HepG2 (cell line): ENCODE data around the gene TMEM158. TPM values are rescaled to one million over a fixed set of nuclear protein-coding genes. Genes with fewer than 3 reads are reported as not detected.

Source experiments
- ATAC-seq: fragments of 200-7000 bp; cut with Tn5 transposase; 3 replicates; pipeline ENCODE4 v1.9.1; 2020; ENCODE audit warnings: mild to moderate bottlenecking, moderate library complexity
- BruUV-seq: library from RNA; stranded (reverse); fragments of 400-500 nt; replicated peaks from 2 replicates; lab custom pipeline; 2021; lab: Mats Ljungman, UMichigan
- CTCF ChIA-PET: fragments of 300-600 bp; formaldehyde crosslinking; extraction: SDS; loops from one replicate; lab custom pipeline; 2021; ENCODE audit warnings: low total read pairs, inconsistent platforms, low intra/inter-chr PET ratio; lab: Yijun Ruan, JAX
- POLR2A ChIA-PET: fragments of 350-600 bp; sonication (Branson Sonifier 250); formaldehyde crosslinking; loops from one replicate; lab custom pipeline; 2020; ENCODE audit warnings: antibody characterized with exemption, inconsistent platforms; lab: Yijun Ruan, JAX
- DNase-seq: peaks from one replicate; pipeline ENCODE4 v3.0.0-alpha.2; 2015; ENCODE audit warnings: low spot score
- FAIRE-seq: peaks from 3 replicates; lab custom pipeline; 2011; peaks lifted over from hg19 to GRCh38; lab: Jason Lieb, UNC
- H2AFZ ChIP-seq: one replicate; pipeline ENCODE4 v1.6.1; 2011; ENCODE audit warnings: low read length, inconsistent platforms
- H3K27ac ChIP-seq: fragments of 300-600 bp; 3 replicates; pipeline ENCODE4 v1.8.0; 2011; ENCODE audit warnings: mixed run types, mild to moderate bottlenecking, mixed read lengths, low read length, inconsistent platforms; ENCODE audit not compliant: insufficient read depth; ENCODE audit errors: extremely low read length
- H3K27me3 ChIP-seq, 2 experiments: fragments of 200-600 bp in 1 of 2; 2 replicates in 1 of 2; 3 replicates in 1 of 2; pipeline versions ENCODE4 v1.6.0 to v1.8.0; 2011; ENCODE audit warnings: low read length in 2 of 2, mild to moderate bottlenecking in 2 of 2, moderate library complexity in 2 of 2, inconsistent platforms in 1 of 2; ENCODE audit not compliant: insufficient read depth in 2 of 2, control insufficient read depth in 1 of 2
- H3K36me3 ChIP-seq, 2 experiments: fragments of 200-600 bp in 1 of 2; replicated peaks in 1 of 2; 2 replicates in 1 of 2; 3 replicates in 1 of 2; pipeline versions ENCODE4 v1.5.1 to v1.8.0; 2011; ENCODE audit warnings: low read length in 2 of 2, inconsistent platforms in 1 of 2; ENCODE audit not compliant: insufficient read depth in 2 of 2, control insufficient read depth in 1 of 2
- H3K4me1 ChIP-seq: 2 replicates; pipeline ENCODE4 v1.5.1; 2012; ENCODE audit warnings: low read length, inconsistent platforms; ENCODE audit not compliant: insufficient read depth
- H3K4me2 ChIP-seq: 2 replicates; pipeline ENCODE4 v1.6.0; 2011; ENCODE audit warnings: low read depth, low read length, inconsistent platforms
- H3K4me3 ChIP-seq, 3 experiments: fragments of 200-600 bp in 1 of 3; sonication (generic), shearing (Covaris generic) in 1 of 3; replicated peaks in 1 of 3; 2 replicates each; pipeline ENCODE4 v1.5.1; 2011 to 2016; ENCODE audit warnings: low read length in 3 of 3, inconsistent platforms in 2 of 3, low read depth in 2 of 3, mild to moderate bottlenecking in 2 of 3, control low read depth in 1 of 3, mixed read lengths in 1 of 3; ENCODE audit not compliant: insufficient read depth in 1 of 3
- H3K79me2 ChIP-seq: one replicate; pipeline ENCODE4 v1.6.1; 2011; ENCODE audit warnings: low read length, inconsistent platforms; ENCODE audit not compliant: insufficient read depth
- H3K9ac ChIP-seq: 2 replicates; pipeline ENCODE4 v1.6.0; 2011; ENCODE audit warnings: mild to moderate bottlenecking, low read depth, low read length, inconsistent platforms; ENCODE audit not compliant: insufficient read depth
- H3K9me3 ChIP-seq: 2 replicates; pipeline ENCODE4 v1.5.1; 2012; ENCODE audit warnings: mild to moderate bottlenecking, low read length
- H4K20me1 ChIP-seq: 2 replicates; pipeline ENCODE4 v1.6.0; 2011; ENCODE audit warnings: inconsistent platforms, mild to moderate bottlenecking, low read length, moderate library complexity; ENCODE audit not compliant: insufficient read depth
- AGO2 ChIP-seq: fragments of 200-400 bp; formaldehyde crosslinking; optimal IDR thresholded peaks from 2 replicates; pipeline ENCODE3; 2017; ENCODE audit warnings: mild to moderate bottlenecking, low read depth, low read length, moderate library complexity
- BCL6 ChIP-seq: IDR thresholded peaks from 2 replicates; pipeline ENCODE4 v1.6.1; 2016; ENCODE audit warnings: missing genetic modification reagents, missing compliant biosample characterization
- MTF2 ChIP-seq: sonication (generic); formaldehyde crosslinking; IDR thresholded peaks from 2 replicates; pipeline ENCODE4 v1.5.0; 2020; ENCODE audit warnings: missing genetic modification reagents, borderline replicate concordance
- RELA ChIP-seq: sonication (generic); formaldehyde crosslinking; IDR thresholded peaks from 2 replicates; pipeline ENCODE4 v1.4.0; 2020; ENCODE audit warnings: missing genetic modification reagents
- RFXAP ChIP-seq: sonication (generic); formaldehyde crosslinking; IDR thresholded peaks from 2 replicates; pipeline ENCODE4 v1.4.0; 2020; ENCODE audit warnings: missing genetic modification reagents, borderline replicate concordance
- RXRA ChIP-seq: sonication (generic); formaldehyde crosslinking; IDR thresholded peaks from 2 replicates; pipeline ENCODE4 v1.5.1; 2020; ENCODE audit warnings: missing genetic modification reagents
- TARDBP ChIP-seq: sonication (generic); formaldehyde crosslinking; IDR thresholded peaks from 2 replicates; pipeline ENCODE4 v1.8.0; 2022; ENCODE audit warnings: mild to moderate bottlenecking, missing genetic modification reagents
- ZKSCAN8 ChIP-seq: IDR thresholded peaks from 2 replicates; pipeline ENCODE4 v1.6.1; 2016; ENCODE audit warnings: borderline replicate concordance, missing genetic modification reagents, missing compliant biosample characterization
- ZNF317 ChIP-seq: sonication (generic); formaldehyde crosslinking; IDR thresholded peaks from 2 replicates; pipeline ENCODE4 v1.5.0; 2020; ENCODE audit warnings: mild to moderate bottlenecking, missing genetic modification reagents
- ZNF34 ChIP-seq: sonication (generic); formaldehyde crosslinking; IDR thresholded peaks from 2 replicates; pipeline ENCODE4 v1.4.0; 2020; ENCODE audit warnings: mild to moderate bottlenecking, missing genetic modification reagents, borderline replicate concordance
- ZNF547 ChIP-seq: sonication (generic); formaldehyde crosslinking; IDR thresholded peaks from 2 replicates; pipeline ENCODE4 v1.5.1; 2020; ENCODE audit warnings: mild to moderate bottlenecking, missing genetic modification reagents
- ZNF567 ChIP-seq: sonication (generic); formaldehyde crosslinking; IDR thresholded peaks from 2 replicates; pipeline ENCODE4 v1.8.1; 2023; ENCODE audit warnings: mild to moderate bottlenecking, missing genetic modification reagents, borderline replicate concordance
- ZNF619 ChIP-seq: sonication (generic); formaldehyde crosslinking; IDR thresholded peaks from 2 replicates; pipeline ENCODE4 v1.4.0; 2020; ENCODE audit warnings: mild to moderate bottlenecking, missing genetic modification reagents
- ZNF720 ChIP-seq: sonication (generic); formaldehyde crosslinking; IDR thresholded peaks from 2 replicates; pipeline ENCODE4 v1.4.0; 2020; ENCODE audit warnings: missing genetic modification reagents
- WGBS: methylation state at CpG from one replicate; pipeline ENCODE4 v1.1.6; 2017; ENCODE audit warnings: low lambda C conversion rate; 5-methylcytosine and 5-hydroxymethylcytosine counted together
- in situ Hi-C: cut with HindIII; loops from 2 replicates; pipeline ENCODE4 v1.10.0; 2017; ENCODE audit warnings: low pct_unique_long_range_greater_than_20kb; ENCODE audit not compliant: extremely low pct_ligation_motif_present
- intact Hi-C: fragments of 100-400 bp; cut with micrococcal nuclease; formaldehyde crosslinking; loops from one replicate; pipeline ENCODE4 v1.10.0; 2022; ENCODE audit not compliant: unreplicated experiment
- polyA plus RNA-seq, 8 experiments: library from polyadenylated mRNA; depleted of rRNA in 3 of 8; stranded (reverse) in 7 of 8; unstranded in 1 of 8; fragments of >200 nt; fragmentation: Illumina TruSeq in 4 of 8; extraction: Trizol in 4 of 8; gene quantifications; 2 replicates each; pipeline versions ENCODE4 v1.2.1 to v1.2.3, GENCODE V29; 2011 to 2016; ENCODE audit warnings: low read depth in 4 of 8, missing spikeins in 1 of 8, mixed read lengths in 1 of 8; ENCODE audit not compliant: insufficient read depth in 1 of 8
- total RNA-seq, 5 experiments: library from RNA; depleted of rRNA; stranded (reverse); fragments of >200 nt; fragmentation: Illumina TruSeq; extraction: Trizol; gene quantifications; 2 replicates each; pipeline ENCODE4 v1.2.3, GENCODE V29; 2016; ENCODE audit warnings: low read depth in 1 of 5
- TF ChIP-seq, protein P1 (sequence below): fragments of 450-650 bp; IDR thresholded peaks from 2 replicates; pipeline ENCODE4 v1.6.1; 2017; ENCODE audit warnings: mild to moderate bottlenecking
- TF ChIP-seq, protein P2 (sequence below), 2 experiments: sonication (generic) in 1 of 2; formaldehyde crosslinking in 1 of 2; IDR thresholded peaks; 2 replicates each; pipeline versions ENCODE4 v1.4.0 to v1.6.1; 2018 to 2020; ENCODE audit warnings: missing genetic modification reagents in 2 of 2, borderline replicate concordance in 1 of 2, low read depth in 1 of 2, mild to moderate bottlenecking in 1 of 2, missing biosample characterization in 1 of 2

TMEM158 gene
- total and polyA plus RNA-seq, 2 of the 13 experiments (the other 11 are each of a cell fraction or from before 2014, with no cell fraction given) = 0.13 TPM; not detected in 1

- no TSS peak for BruUV-seq
- H3K4me1 ChIP-seq = no peaks in the 10 kb centered on the region
- no peak overlapping the region for H3K27ac ChIP-seq
- in situ Hi-C loops = loop anchor here (25.0 kb wide), 1 partner anchor 663 kb away; no protein-coding TSS in a partner anchor
- DNase-seq (no peak), FAIRE-seq (no peak), ATAC-seq (no peak)
- no peaks in the 10 kb centered on the region for H3K79me2 ChIP-seq
- peaks cover 0 to 14% of the 10 kb centered on the region in 2 experiments; a peak in 1 of 5 replicates for H3K27me3 ChIP-seq
- POLR2A ChIA-PET = no interaction called here
- WGBS = 6% methylated on average over 1 of the region's 1 CpG
- H3K9ac ChIP-seq = no peak overlapping the region
- no peaks in the 10 kb centered on the region for H3K9me3 ChIP-seq
- intact Hi-C loops = no loop called here
- no peaks in the 10 kb centered on the region for H3K36me3 ChIP-seq
- no peak for TF ChIP-seq AGO2
- TF ChIP-seq TARDBP (CRISPR knock-in tag) = no peak
- TF ChIP-seq ZKSCAN8 = no peak
- no peak for TF ChIP-seq BCL6
- no peak for TF ChIP-seq MTF2
- TF ChIP-seq, all 625 proteins: peak for 0
- no peak overlapping the region for H3K4me3 ChIP-seq
- no peak overlapping the region for H3K4me2 ChIP-seq
- no peaks in the 10 kb centered on the region for H4K20me1 ChIP-seq
- CTCF ChIA-PET = no interaction called here
- no peak overlapping the region for H2AFZ ChIP-seq
Observed at GRCh38 chr3:45249391-45249790, 23.3 kb upstream of the TMEM158 start.

DNA sequence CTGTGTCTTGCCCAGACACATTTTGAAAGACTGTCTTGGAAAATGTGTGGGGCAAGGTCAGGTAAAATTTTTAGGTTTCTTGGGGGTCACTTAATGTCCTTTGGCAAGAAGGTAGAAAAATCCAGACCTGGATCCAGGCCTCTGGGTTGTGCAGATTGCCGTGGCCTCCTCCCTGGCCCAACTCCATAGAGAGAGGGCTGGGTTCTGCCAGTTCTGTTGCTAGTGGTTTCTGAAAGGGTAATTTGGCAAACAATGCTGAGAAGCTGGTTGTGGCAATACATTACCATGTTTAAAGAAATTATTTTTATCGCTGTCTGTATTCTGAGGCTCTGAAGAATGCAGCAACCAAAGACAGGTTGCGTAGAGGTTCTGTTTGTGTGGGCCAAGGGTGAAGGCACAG lies 20.2 kb upstream of the TMEM158 start:
- Histone ChIP-seq H3K4me2 (no peak overlapping the region), H3K79me2 (no peaks in the 10 kb centered on the region), H3K9me3 (no peaks in the 10 kb centered on the region), H2AFZ (no peak overlapping the region), H3K27me3 (peaks cover 0 to 3% of the 10 kb centered on the region in 2 experiments; a peak in 1 of 5 replicates), H3K4me3 (no peak overlapping the region), H3K9ac (no peak overlapping the region), H3K27ac (no peak overlapping the region), H3K4me1 (no peaks in the 10 kb centered on the region), H4K20me1 (no peaks in the 10 kb centered on the region), H3K36me3 (no peaks in the 10 kb centered on the region)
- no peak for DNase-seq
- no TSS peak for BruUV-seq
- WGBS = 50% methylated on average over 3 of the region's 3 CpGs
- in situ Hi-C loops = loop anchor here (25.0 kb wide), 1 partner anchor 666 kb away; no protein-coding TSS in a partner anchor
- FAIRE-seq = no peak
- intact Hi-C loops = no loop called here
- CTCF ChIA-PET = no interaction called here
- ATAC-seq = no peak
- POLR2A ChIA-PET = no interaction called here
- TF ChIP-seq ZNF547 (no peak), RXRA (CRISPR knock-in tag) (no peak), ZNF317 (no peak), ZNF567 (CRISPR knock-in tag) (no peak), ZNF619 (CRISPR knock-in tag) (no peak), RFXAP (CRISPR knock-in tag) (no peak), ZNF34 (CRISPR knock-in tag) (no peak), ZNF720 (no peak), RELA (CRISPR knock-in tag) (no peak)
- TF ChIP-seq, protein P1, sequence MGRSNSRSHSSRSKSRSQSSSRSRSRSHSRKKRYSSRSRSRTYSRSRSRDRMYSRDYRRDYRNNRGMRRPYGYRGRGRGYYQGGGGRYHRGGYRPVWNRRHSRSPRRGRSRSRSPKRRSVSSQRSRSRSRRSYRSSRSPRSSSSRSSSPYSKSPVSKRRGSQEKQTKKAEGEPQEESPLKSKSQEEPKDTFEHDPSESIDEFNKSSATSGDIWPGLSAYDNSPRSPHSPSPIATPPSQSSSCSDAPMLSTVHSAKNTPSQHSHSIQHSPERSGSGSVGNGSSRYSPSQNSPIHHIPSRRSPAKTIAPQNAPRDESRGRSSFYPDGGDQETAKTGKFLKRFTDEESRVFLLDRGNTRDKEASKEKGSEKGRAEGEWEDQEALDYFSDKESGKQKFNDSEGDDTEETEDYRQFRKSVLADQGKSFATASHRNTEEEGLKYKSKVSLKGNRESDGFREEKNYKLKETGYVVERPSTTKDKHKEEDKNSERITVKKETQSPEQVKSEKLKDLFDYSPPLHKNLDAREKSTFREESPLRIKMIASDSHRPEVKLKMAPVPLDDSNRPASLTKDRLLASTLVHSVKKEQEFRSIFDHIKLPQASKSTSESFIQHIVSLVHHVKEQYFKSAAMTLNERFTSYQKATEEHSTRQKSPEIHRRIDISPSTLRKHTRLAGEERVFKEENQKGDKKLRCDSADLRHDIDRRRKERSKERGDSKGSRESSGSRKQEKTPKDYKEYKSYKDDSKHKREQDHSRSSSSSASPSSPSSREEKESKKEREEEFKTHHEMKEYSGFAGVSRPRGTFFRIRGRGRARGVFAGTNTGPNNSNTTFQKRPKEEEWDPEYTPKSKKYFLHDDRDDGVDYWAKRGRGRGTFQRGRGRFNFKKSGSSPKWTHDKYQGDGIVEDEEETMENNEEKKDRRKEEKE = no peak
- TF ChIP-seq, protein P2, sequence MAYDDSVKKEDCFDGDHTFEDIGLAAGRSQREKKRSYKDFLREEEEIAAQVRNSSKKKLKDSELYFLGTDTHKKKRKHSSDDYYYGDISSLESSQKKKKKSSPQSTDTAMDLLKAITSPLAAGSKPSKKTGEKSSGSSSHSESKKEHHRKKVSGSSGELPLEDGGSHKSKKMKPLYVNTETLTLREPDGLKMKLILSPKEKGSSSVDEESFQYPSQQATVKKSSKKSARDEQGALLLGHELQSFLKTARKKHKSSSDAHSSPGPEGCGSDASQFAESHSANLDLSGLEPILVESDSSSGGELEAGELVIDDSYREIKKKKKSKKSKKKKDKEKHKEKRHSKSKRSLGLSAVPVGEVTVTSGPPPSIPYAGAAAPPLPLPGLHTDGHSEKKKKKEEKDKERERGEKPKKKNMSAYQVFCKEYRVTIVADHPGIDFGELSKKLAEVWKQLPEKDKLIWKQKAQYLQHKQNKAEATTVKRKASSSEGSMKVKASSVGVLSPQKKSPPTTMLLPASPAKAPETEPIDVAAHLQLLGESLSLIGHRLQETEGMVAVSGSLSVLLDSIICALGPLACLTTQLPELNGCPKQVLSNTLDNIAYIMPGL (CRISPR knock-in tag; IDR thresholded peaks at IDR 0.05; ENCODE audit: borderline replicate concordance in 1 of 2, low read depth in 1 of 2) = no peak
